Measurements from ENCODE around the gene NDE1. TPM values are rescaled to one million over a fixed set of nuclear protein-coding genes. Genes with fewer than 3 reads are reported as not detected.

The NDE1 gene
- total and polyA plus RNA-seq, 2 of the 8 experiments (the other 6 are each of a cell fraction or from before 2014, with no cell fraction given), result 13.3 to 41.3 TPM

GRCh38 chr16:15643946-15644250, 6.1 kb upstream of the NDE1 start:
- ChIA-PET CTCF (ENCODE audit: partially characterized antibody) (interaction anchor here (0.6 to 1.2 kb wide), 7 partner anchors 9 to 242 kb away, joined by 3 to 4 read pairs (median 3); no protein-coding TSS in a partner anchor), POLR2A (ENCODE audit: partially characterized antibody) (no interaction called here)
- DNase-seq (ENCODE audit: low read depth in 1 of 2, low spot score in 2 of 2) (no peak), FAIRE-seq (no peak)
- Histone ChIP-seq H3K23ac (ENCODE audit: insufficient read length) (no peak overlapping the region), H3K14ac (ENCODE audit: insufficient read length) (no peak overlapping the region), H3K9ac (replicated peaks in 1 of 4; ENCODE audit: extremely low read depth in 1 of 4, low read depth in 3 of 4, low read length in 3 of 4) (peak overlapping the region in 3 of 4 experiments; percentile 87 to 93 (median 88); a peak in 3 of 7 replicates), H2BK15ac (ENCODE audit: low read length) (no peak overlapping the region), H3K4me2 (ENCODE audit: insufficient read depth in 1 of 2, low read depth in 2 of 2, low read length in 2 of 2) (peak overlapping the region; percentile 79 to 85), H4K5ac (ENCODE audit: insufficient read length, low read depth, low read length) (no peak overlapping the region), H2BK5ac (ENCODE audit: low read depth, low read length) (no peak overlapping the region), H3K79me2 (ENCODE audit: control insufficient read depth in 1 of 2, insufficient read depth in 2 of 2, low read length in 2 of 2) (peaks cover 5 to 28% of the 10 kb centered on the region in 2 experiments), H4K91ac (replicated peaks; ENCODE audit: insufficient read length, low read length) (no peak overlapping the region), H3K4me3 (ENCODE audit: extremely low read depth in 1 of 4, insufficient read depth in 2 of 4, low read depth in 3 of 4, low read length in 4 of 4) (peak overlapping the region; percentile 85 to 97 (median 91); a peak in 7 of 8 replicates), H3K23me2 (ENCODE audit: low read depth, low read length) (no peaks in the 10 kb centered on the region), H3K36me3 (ENCODE audit: control insufficient read depth in 2 of 4, insufficient read depth in 4 of 4, low read length in 3 of 4) (peaks cover 2 to 4% (median 3%) of the 10 kb centered on the region in 4 experiments; a peak in 5 of 8 replicates), H3K27me3 (replicated peaks in 1 of 4; ENCODE audit: control insufficient read depth in 3 of 4, extremely low read depth in 1 of 4, insufficient read depth in 3 of 4, low read length in 3 of 4) (no peaks in the 10 kb centered on the region), H3K27ac (ENCODE audit: low read depth, low read length) (no peak overlapping the region), H3K9me3 (ENCODE audit: insufficient read depth in 2 of 2, low read depth in 1 of 2, low read length in 1 of 2) (no peaks in the 10 kb centered on the region), H3K4ac (replicated peaks; ENCODE audit: insufficient read length, low read depth, low read length) (no peak overlapping the region), H2BK120ac (replicated peaks; ENCODE audit: low read depth, low read length) (no peak overlapping the region), H4K20me1 (replicated peaks in 1 of 2; ENCODE audit: control insufficient read depth in 1 of 2, insufficient read depth in 2 of 2, low read length in 2 of 2) (no peaks in the 10 kb centered on the region), H2AK5ac (ENCODE audit: low read depth, low read length) (no peak overlapping the region), H4K8ac (ENCODE audit: extremely low read depth, insufficient read depth, low read length) (no peak overlapping the region), H3K4me1 (replicated peaks in 1 of 4; ENCODE audit: control insufficient read depth in 3 of 4, insufficient read depth in 4 of 4, low read length in 3 of 4) (peaks cover 0 to 8% (median 2%) of the 10 kb centered on the region in 4 experiments; a peak in 3 of 7 replicates), H2BK12ac (ENCODE audit: low read depth, low read length) (no peak overlapping the region), H2BK20ac (ENCODE audit: low read length) (no peak overlapping the region), H3K18ac (ENCODE audit: extremely low read depth, low read length) (no peak overlapping the region), H3K79me1 (ENCODE audit: low read depth, low read length) (no peaks in the 10 kb centered on the region), H3K56ac (replicated peaks; ENCODE audit: insufficient read length, low read depth, low read length) (no peak overlapping the region), H2AFZ (ENCODE audit: low read length) (no peak overlapping the region)
- no peak for TF ChIP-seq SP2 (IDR thresholded peaks at IDR 0.05; ENCODE audit: low read length)
- 33% methylated on average over 4 of the region's 4 CpGs; no CpG with 5 or more reads in 1 of the 2 experiments for WGBS, 2 experiments (ENCODE audit: extremely low coverage in 1 of 2, insufficient coverage in 1 of 2, insufficient read length in 1 of 2, insufficient replicate concordance in 2 of 2, low coverage in 1 of 2, low lambda C conversion rate in 2 of 2, missing lambda C conversion rate in 1 of 2)

All from H1 (cell line).